Loucy (cell line): ENCODE measurements around the gene TEX48.

Experiments
- H2AFZ ChIP-seq: fragments of 200-600 bp; sonication (generic); 2 replicates; pipeline ENCODE4 v1.6.0; 2016; ENCODE audit warnings: antibody characterized with exemption, mild to moderate bottlenecking, low read length, moderate library complexity
- H3F3A ChIP-seq: fragments of 200-600 bp; 2 replicates; pipeline ENCODE4 v1.6.0; 2016; ENCODE audit warnings: antibody characterized with exemption, low read depth, mild to moderate bottlenecking
- H3K27me3 ChIP-seq: fragments of 200-600 bp; sonication (generic); 2 replicates; pipeline ENCODE4 v1.6.1; 2014; ENCODE audit warnings: low read length, mild to moderate bottlenecking; ENCODE audit not compliant: insufficient read depth, poor library complexity, severe bottlenecking
- H3K36me3 ChIP-seq: fragments of 200-600 bp; sonication (generic); 2 replicates; pipeline ENCODE4 v1.6.1; 2016; ENCODE audit warnings: low read length; ENCODE audit not compliant: insufficient read depth
- H3K4me1 ChIP-seq: fragments of 200-600 bp; sonication (generic); 2 replicates; pipeline ENCODE4 v1.5.1; 2014; ENCODE audit warnings: low read length, mild to moderate bottlenecking; ENCODE audit not compliant: insufficient read depth, poor library complexity, severe bottlenecking
- H3K4me2 ChIP-seq: fragments of 200-600 bp; sonication (generic); 2 replicates; pipeline ENCODE4 v1.6.0; 2014; ENCODE audit warnings: antibody characterized with exemption, low read length, low read depth, mild to moderate bottlenecking; ENCODE audit not compliant: poor library complexity, severe bottlenecking
- H3K4me3 ChIP-seq: fragments of 200-600 bp; sonication (generic); 2 replicates; pipeline ENCODE4 v1.5.1; 2014; ENCODE audit warnings: low read length, mild to moderate bottlenecking, mixed read lengths; ENCODE audit not compliant: poor library complexity, severe bottlenecking
- H3K79me2 ChIP-seq: fragments of 200-600 bp; sonication (generic); 2 replicates; pipeline ENCODE4 v1.6.1; 2014; ENCODE audit warnings: low read length; ENCODE audit not compliant: insufficient read depth
- H3K9ac ChIP-seq: fragments of 200-600 bp; sonication (generic); 2 replicates; pipeline ENCODE4 v1.6.0; 2014; ENCODE audit warnings: mild to moderate bottlenecking, low read depth, low read length, moderate library complexity; ENCODE audit not compliant: poor library complexity, severe bottlenecking
- H3K9me2 ChIP-seq: fragments of 200-600 bp; sonication (generic); replicated peaks from 2 replicates; pipeline ENCODE4 v1.6.1; 2016; ENCODE audit warnings: low read depth, low read length, mixed read lengths
- H3K9me3 ChIP-seq: fragments of 200-600 bp; sonication (generic); 2 replicates; pipeline ENCODE4 v1.6.1; 2014; ENCODE audit warnings: mild to moderate bottlenecking, antibody characterized with exemption, low read length, low read depth; ENCODE audit not compliant: insufficient read depth
- H4K20me1 ChIP-seq: fragments of 200-600 bp; sonication (generic); 2 replicates; pipeline ENCODE4 v1.6.0; 2014; ENCODE audit warnings: antibody characterized with exemption, low read length, mild to moderate bottlenecking; ENCODE audit not compliant: insufficient read depth, poor library complexity, severe bottlenecking
- CTCF ChIP-seq: fragments of 200-600 bp; sonication (generic); conservative IDR thresholded peaks from 2 replicates; pipeline ENCODE4 v1.5.1; 2014; ENCODE audit warnings: mild to moderate bottlenecking, antibody characterized with exemption, low read length
- EZH2phosphoT487 ChIP-seq: fragments of 200-600 bp; IDR thresholded peaks from 2 replicates; pipeline ENCODE4 v1.6.1; 2018; ENCODE audit warnings: antibody characterized with exemption, mild to moderate bottlenecking, moderate library complexity, borderline replicate concordance

Gene TEX48

GRCh38 chr9:114722937-114723620 lies 41.1 kb upstream of the TEX48 start:
- Histone ChIP-seq H3K4me1 (no peaks in the 10 kb centered on the region), H3K9ac (no peak overlapping the region), H3K27me3 (peaks cover 6% of the 10 kb centered on the region), H3K9me3 (no peaks in the 10 kb centered on the region), H3K4me3 (no peak overlapping the region), H3K9me2 (no peaks in the 10 kb centered on the region), H4K20me1 (no peaks in the 10 kb centered on the region), H3K36me3 (no peaks in the 10 kb centered on the region), H3K79me2 (no peaks in the 10 kb centered on the region), H2AFZ (no peak overlapping the region), H3F3A (no peaks in the 10 kb centered on the region), H3K4me2 (no peak overlapping the region)
- TF ChIP-seq EZH2phosphoT487 (no peak), CTCF (no peak)

- no peaks in the 10 kb centered on the region for H3F3A ChIP-seq
- no peaks in the 10 kb centered on the region for H3K9me3 ChIP-seq
- no peak overlapping the region for H3K4me2 ChIP-seq
- no peaks in the 10 kb centered on the region for H4K20me1 ChIP-seq
- TF ChIP-seq CTCF (no peak), EZH2phosphoT487 (no peak)
- H3K79me2 ChIP-seq, result no peaks in the 10 kb centered on the region
- no peaks in the 10 kb centered on the region for H3K36me3 ChIP-seq
- H3K4me3 ChIP-seq, result no peak overlapping the region
- no peak overlapping the region for H3K9ac ChIP-seq
- H3K4me1 ChIP-seq, result no peaks in the 10 kb centered on the region
- no peak overlapping the region for H2AFZ ChIP-seq
- H3K27me3 ChIP-seq, result peaks cover 6% of the 10 kb centered on the region
- no peaks in the 10 kb centered on the region for H3K9me2 ChIP-seq
These were observed 40.2 kb upstream of the TEX48 start for GRCh38 chr9:114722081-114722621.

DNA sequence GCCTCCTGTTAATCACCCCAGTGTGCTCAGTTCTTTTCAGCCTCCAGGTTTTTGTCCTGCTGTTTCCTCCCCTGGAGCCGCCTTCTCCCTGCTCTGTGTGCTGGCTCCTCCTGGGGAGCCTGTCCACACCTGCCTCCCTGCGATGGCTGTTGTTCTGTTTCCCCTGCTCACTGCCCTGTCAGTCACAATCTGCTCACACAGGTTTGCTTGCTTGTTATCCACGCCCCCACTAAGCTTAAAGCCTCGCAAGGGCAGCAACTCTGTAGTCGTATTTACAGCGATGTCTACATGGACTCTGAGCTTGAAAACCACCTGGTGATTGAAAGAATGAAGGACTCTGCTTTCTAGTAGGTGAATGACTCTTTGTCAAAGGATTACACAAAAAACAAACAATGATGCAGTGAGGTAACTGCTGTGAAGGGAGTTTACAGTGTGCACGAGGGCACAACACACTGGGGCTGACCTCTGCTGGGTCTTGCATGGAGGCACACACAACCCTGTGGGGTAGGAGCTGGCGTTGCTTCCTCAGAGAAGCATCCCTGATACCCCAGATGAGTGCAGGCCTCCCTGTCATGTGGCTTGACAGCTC lies 39.6 kb upstream of the TEX48 start:
- no peak overlapping the region for H2AFZ ChIP-seq

More for the DNA sequence above, 39.6 kb upstream of the TEX48 start:
- Histone ChIP-seq H3K9me2 (no peaks in the 10 kb centered on the region), H4K20me1 (no peaks in the 10 kb centered on the region), H3K4me3 (no peak overlapping the region), H3K27me3 (peaks cover 6% of the 10 kb centered on the region), H3F3A (no peaks in the 10 kb centered on the region), H3K79me2 (no peaks in the 10 kb centered on the region), H3K9ac (no peak overlapping the region), H3K4me2 (no peak overlapping the region), H3K36me3 (no peaks in the 10 kb centered on the region), H3K9me3 (no peaks in the 10 kb centered on the region), H3K4me1 (no peaks in the 10 kb centered on the region)
- no peak for TF ChIP-seq EZH2phosphoT487
- TF ChIP-seq CTCF, result no peak
